Right renal cortex interstitium (tissue), 3 donors: Measurements from ENCODE around the gene PSD4. TPM values are rescaled to one million over a fixed set of nuclear protein-coding genes. Genes with fewer than 3 reads are reported as not detected.

Source experiments
- DNase-seq, 3 donors: peaks; one replicate each; pipeline ENCODE4 v3.0.0-alpha.2; 2013; ENCODE audit warnings: low read depth in 3 of 3, low spot score in 2 of 3
- polyA plus RNA-seq, 3 donors: library from polyadenylated mRNA; unstranded; fragments of 120-200 nt; gene quantifications; one replicate each; pipeline ENCODE4 v1.2.1, GENCODE V29; 2013; ENCODE audit not compliant: insufficient read length in 3 of 3

PSD4 gene
- polyA plus RNA-seq, 3 donors: 8.2 to 10.9 (median 9.7) TPM

- no peak for DNase-seq
Observed at GRCh38 chr2:113182471-113183260, 8.9 kb downstream of the PSD4 start.

DNA sequence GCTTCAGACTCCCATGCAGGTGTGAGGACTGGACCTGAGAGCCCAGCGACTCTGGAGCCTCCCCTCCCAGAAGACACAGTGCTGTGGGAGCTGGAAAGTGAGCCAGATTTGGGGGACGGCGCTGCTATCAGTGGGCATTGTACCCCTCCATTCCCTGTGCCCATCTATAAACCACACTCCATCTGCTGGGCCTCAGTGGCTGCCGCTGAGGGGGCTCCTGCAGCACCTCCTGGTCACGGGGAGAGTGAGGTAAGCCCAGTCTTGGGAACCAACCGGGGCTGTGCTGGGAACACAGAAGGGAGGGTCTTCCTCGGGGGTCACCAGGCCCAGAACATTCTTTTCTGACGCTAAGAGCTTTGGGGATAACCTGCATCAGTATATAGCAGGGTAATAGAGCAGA is 9.5 kb downstream of the PSD4 start:
- DNase-seq: no peak

DNA sequence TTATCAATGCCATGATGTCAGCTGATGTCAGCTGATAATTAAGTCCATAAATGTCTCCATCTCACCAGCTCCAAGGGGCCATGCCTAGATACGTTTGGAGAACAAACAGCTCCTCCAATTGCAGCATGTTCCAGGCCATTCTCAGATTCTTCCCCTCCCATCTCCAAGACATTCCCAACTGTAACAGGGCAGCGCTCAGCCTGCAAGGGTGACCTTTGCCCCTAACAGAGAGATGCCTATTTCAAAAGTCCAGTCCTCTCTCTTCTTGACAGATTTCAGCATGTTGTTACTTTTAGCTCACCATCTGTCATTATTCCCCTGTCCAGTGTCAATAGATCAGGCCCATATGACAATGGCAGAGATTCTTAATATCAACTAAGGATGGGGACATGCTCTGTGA is 9.9 kb downstream of the PSD4 start:
- no peak for DNase-seq

DNA sequence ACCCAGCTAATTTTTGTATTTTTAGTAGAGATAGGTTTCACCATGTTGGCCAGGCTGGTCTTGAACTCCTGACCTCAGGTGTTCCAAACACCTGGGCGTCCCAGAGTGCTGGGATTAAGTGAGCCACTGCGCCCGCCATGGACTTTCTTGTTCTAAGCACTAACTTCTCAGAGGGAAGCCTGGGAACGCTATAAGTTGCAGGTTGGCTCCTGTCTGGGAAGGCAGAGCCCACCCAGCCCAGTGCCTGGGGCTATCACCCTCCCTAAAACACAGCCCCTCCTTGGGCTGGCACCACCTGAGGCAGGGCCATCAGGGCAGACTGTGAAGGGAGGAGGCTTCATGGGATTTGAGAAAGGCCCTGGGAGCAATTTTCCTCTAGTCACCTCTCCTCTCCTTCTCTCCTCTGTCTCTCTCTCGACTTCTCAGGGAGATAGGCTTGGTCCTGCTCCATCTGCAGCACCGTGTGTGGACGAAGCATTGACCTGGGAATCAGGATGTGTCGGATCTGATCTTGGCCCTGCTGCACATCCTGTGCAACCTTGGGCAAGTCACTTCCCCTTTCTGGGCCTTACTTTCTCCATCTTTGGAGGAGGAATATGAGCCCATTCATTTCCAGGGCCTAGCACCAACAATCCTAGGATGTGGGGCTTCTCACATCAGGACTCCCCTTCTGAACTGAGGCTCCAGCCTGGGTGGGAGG is 10.9 kb downstream of the PSD4 start:
- no peak for DNase-seq

GRCh38 chr2:113185664-113186432 is 12.1 kb downstream of the PSD4 start:
- no peak for DNase-seq

DNA sequence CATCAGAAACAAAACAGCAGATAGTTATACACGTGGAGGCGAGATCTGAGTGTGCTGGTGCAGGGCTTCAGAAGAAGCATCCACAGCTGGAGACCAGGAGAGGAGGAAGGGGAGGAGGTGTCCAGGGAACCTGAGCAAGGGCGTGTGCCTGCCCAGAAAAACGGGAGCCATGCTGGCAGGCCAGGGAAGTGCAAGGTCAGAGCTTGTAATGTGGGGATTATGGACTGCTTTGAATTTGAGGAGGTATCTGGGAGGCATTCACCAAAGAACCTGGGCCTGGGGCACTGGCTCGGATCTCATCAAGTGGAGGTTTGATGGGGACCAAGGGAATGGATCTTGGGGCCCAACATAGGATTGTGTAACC is 12.6 kb downstream of the PSD4 start:
- DNase-seq: no peak

DNA sequence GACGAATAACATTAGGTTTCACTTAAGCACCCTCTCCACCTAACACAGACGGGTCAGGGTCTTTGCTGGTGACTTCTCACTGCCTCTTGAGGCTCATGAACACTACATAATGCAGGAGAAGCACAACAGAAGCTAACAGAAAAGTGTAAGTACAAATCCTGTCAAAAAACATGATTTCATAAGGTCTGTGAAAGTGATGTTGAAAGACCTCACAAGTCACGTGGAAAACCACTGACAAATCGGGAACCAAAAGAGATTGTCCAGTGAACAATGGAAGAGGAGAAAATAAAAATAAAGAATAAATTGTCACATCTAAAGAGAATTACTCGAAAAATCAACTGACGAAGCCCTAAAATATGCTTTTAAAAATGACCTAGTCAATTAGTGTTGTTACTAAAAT is 14.0 kb downstream of the PSD4 start:
- DNase-seq: no peak

DNA sequence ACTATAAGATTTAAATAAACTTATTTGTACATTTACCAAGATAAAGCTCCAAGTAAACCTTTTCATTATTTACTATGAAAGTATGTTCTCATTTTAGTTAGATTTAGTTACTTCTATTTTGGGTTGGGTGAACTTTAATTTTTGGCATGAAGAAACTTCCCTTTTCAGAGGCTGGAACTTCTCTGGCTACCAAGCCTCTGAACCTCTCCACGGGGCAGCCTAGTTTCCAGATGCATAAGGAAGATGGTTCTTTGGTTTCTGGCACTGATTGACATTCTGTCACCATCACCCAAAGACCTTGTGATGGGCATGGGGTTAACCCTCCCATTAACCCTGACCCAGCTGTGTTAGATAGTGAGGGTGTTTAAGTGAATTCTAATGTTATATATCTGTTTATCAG is 17.1 kb downstream of the PSD4 start:
- no peak for DNase-seq

- DNase-seq: no peak
Observed at GRCh38 chr2:113192459-113193100, 18.8 kb downstream of the PSD4 start.

- DNase-seq: no peak
Observed at GRCh38 chr2:113195923-113196501, 22.2 kb downstream of the PSD4 start.

- DNase-seq: no peak
Observed at GRCh38 chr2:113196839-113197238, 23.1 kb downstream of the PSD4 start.

DNA sequence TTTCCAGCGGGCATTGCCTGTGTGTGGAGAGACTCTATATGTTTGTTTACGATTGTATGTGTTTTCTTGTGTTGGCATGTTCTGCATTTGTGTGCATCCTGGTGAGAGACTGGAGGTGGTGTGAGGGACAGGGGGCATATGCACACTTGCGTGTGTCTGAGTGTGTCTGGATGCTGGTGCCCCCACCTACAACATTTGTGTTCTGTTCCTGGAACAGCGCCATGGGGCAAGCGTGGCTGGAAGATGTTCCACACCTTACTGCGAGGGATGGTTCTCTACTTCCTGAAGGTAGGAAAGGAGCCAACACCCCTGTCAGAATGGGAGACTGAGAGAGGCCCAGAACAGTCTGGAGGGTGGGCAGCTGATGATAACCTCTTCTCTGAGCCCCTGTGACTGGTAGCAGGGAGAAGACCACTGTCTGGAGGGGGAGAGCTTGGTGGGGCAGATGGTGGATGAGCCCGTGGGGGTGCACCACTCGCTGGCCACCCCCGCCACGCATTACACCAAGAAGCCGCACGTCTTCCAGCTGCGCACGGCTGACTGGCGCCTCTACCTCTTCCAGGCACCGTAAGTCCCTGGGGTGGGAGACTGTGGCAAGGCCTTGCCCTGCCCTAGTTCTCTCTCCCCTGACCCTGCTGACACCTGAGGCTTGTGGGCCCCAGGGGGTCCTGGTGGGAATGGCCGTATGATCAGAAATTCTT is 23.7 kb downstream of the PSD4 start:
- DNase-seq: no peak

DNA sequence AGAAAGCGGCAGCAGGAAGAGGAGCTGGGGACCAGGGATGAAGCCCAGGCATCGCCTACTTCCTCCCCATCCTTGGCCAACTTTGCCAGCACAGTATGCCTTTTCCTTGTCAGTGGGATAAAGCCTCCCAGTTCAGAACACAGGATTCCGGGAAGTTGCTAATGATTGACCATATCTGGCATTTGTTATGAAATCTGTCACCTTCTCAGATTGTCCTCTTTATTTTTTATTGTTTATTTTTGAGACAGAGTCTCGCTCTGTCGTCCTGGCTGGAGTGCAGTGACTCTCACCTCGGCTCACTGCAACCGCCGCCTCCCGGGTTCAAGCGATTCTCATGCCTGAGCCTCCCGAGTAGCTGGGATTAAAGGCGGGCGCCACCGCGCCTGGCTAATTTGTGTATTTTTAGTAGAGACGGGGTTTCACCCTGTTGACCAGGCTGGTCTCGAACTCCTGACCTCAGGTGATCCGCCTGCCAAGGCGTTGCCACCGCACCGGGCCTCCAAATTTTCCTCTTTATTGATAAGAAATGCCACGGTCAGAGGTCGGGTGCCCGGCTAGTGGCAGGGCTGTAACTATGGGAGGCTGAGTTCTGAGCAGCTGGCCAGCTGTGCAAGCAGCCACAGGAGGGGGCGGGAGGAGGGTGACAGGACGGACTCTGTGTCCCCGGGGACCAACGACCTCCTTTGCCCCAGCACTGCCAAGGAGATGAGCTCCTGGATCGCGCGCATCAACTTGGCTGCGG is 24.4 kb downstream of the PSD4 start:
- no peak for DNase-seq

DNA sequence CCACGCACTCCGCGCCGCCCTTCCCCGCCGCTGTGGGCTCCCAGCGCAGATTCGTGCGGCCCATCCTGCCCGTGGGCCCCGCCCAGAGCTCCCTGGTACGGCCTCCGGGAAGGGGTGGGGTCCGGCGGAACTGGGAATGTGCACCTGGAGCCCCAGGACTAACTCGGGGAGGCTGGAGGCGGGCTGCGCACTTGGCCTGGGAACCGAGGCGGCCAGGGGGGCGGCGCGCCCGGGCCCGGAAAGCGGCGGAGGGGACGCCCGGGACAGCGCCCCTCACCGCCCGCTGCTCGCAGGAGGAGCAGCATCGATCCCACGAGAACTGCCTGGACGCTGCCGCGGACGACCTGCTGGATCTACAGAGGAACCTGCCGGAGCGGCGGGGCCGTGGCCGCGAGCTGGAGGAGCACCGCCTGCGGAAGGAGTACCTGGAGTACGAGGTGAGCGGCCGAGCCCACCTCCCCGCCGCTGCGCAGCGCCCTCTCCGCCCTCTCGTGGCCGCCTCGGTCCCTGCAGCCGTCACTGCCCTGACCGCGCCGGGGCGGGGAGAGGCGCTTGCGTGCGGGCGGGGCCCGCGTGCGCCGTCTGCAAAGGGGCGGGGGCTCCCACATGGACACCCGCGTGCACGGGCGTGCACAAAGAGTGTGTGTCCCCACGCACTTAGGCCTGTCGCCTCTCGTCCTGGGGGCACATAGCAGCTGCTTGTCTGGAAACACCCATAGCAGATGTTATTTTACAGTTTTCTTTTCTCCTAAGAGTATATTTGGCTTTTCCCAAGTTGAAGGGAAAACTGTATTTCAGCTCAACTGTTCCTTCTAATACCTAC is 25.2 kb downstream of the PSD4 start:
- DNase-seq: no peak

- DNase-seq: no peak
Observed at GRCh38 chr2:113200236-113200635, 26.5 kb downstream of the PSD4 start.

DNA sequence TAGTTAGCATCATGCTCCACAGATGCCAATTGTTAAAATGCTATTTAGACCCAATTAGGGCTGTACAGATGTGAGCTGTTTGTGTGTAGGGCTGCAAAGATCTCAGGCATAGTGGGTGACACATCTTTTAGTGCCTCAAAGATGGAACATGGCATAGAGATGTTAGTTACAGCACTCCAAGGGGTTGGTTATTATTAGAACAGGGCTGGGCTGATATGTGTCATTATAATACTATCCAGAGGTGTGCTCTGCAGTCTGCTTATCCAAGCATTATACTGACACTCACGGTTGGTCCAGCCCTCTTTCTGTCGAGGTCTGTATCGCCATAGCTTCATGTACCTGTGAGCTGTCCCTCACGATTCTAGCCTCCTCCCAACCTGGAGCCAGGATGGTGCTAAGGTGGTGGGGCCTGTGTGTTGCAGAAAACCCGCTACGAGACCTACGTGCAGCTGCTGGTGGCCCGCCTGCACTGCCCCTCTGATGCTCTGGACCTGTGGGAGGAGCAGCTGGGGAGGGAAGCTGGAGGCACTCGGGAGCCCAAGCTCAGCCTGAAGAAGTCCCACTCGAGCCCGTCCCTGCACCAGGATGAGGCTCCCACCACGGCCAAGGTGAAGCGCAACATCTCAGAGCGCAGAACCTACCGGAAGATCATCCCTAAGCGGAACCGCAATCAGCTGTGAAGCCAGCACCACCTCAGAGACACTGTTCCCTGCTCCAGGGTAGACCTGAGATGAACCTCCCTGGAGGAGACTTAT is 27.1 kb downstream of the PSD4 start:
- no peak for DNase-seq

GRCh38 chr2:113201496-113202304 is 27.9 kb downstream of the PSD4 start:
- DNase-seq: no peak
